ENCODE results near the gene GPATCH2L.

DNA sequence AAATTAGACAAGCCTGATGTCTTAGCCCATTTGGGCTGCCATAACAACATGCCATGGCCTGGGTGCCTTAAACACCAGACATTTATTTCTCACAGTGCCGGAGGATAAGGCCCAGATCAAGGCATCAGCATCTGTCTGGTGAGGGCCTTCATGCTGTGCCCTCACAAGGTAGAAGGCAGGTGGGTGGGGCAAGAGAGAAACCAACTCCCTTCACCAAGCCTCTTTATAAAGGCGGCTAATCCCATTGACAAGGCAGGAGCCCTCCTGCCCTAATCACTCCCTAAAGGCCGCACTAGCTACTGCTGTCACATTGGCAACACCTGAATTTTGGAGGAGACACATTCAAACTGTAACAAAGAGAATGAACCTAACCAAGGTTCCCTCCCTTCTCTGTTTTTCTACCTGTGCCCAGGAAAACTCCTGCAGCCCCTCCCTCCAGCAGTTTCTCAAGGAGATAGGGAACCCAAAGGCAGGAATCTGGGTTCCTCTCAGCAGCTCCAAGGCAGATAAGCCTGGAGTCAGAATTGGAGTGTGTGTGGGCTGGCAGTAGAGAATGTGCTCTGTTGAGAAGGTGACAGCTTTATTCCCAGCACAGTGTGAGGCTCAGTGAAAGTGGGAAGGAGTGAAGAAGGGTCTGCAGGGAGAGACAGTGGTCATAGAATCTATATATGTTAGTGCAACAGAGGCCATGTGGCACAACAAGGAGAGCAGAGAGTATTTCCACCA is 21.7 kb upstream of the GPATCH2L start:
- TF ChIP-seq POLR2A (IDR thresholded peaks at IDR 0.05) (no peak), EP300 (IDR thresholded peaks at IDR 0.05) (no peak)

Data from stomach (tissue), 4 donors.